Mammary epithelial cell (primary cell): ENCODE measurements around the gene FRAS1.

Source experiments
- CTCF ChIP-seq, 2 donors: IDR thresholded peaks in 1 of 2; conservative IDR thresholded peaks in 1 of 2; 2 replicates each; pipeline ENCODE4 v1.5.1; 2011 to 2012; ENCODE audit warnings: inconsistent platforms in 2 of 2, low read length in 2 of 2, mild to moderate bottlenecking in 2 of 2, control low read depth in 1 of 2, low read depth in 1 of 2; ENCODE audit not compliant: insufficient read depth in 1 of 2; ENCODE audit errors: extremely low read depth in 1 of 2
- EZH2 ChIP-seq: IDR thresholded peaks from 2 replicates; pipeline ENCODE4 v1.6.1; 2012; ENCODE audit warnings: low read length, inconsistent platforms, borderline replicate concordance

- TF ChIP-seq CTCF (conservative IDR thresholded peaks at IDR 0.05 in 1 of 2, IDR thresholded peaks at IDR 0.05 in 1 of 2; ENCODE audit: extremely low read depth in 1 of 2, insufficient read depth in 1 of 2, low read depth in 1 of 2, low read length in 2 of 2) = no peak
- TF ChIP-seq EZH2 = no peak
Observed at GRCh38 chr4:78079726-78080430, 22.8 kb downstream of the FRAS1 start.
